Body of pancreas (tissue), 4 donors: ENCODE data around the gene BCR. TPM values are rescaled to one million over a fixed set of nuclear protein-coding genes. Genes with fewer than 3 reads are reported as not detected.

ENCODE experiments used
- ATAC-seq: fragments of 150-250 bp; one replicate; pipeline ENCODE4 v1.9.1; 2016
- DNase-seq, 4 donors: peaks; one replicate each; pipeline ENCODE4 v3.0.0-alpha.2; 2019
- H3K27ac ChIP-seq, 4 donors: fragments of 200-600 bp; sonication (generic); 1 replicate in 3 of 4; 2 replicates in 1 of 4; pipeline versions ENCODE4 v1.5.1 to v1.6.1; 2016 to 2019; ENCODE audit warnings: mild to moderate bottlenecking in 1 of 4, mixed read lengths in 1 of 4, moderate library complexity in 1 of 4
- H3K27me3 ChIP-seq, 2 donors: fragments of 200-600 bp; sonication (generic); one replicate each; pipeline ENCODE4 v1.6.0; 2016; ENCODE audit warnings: mild to moderate bottlenecking in 1 of 2
- H3K36me3 ChIP-seq, 2 donors: fragments of 200-600 bp; sonication (generic); replicated peaks in 1 of 2; 2 replicates each; pipeline ENCODE4 v1.5.1; 2016; ENCODE audit warnings: low read depth in 2 of 2; ENCODE audit not compliant: insufficient read depth in 1 of 2
- H3K4me1 ChIP-seq: fragments of 200-600 bp; sonication (generic); one replicate; pipeline ENCODE4 v1.6.0; 2016
- H3K4me3 ChIP-seq, 2 donors: fragments of 200-600 bp; sonication (generic); 1 replicate in 1 of 2; 2 replicates in 1 of 2; pipeline ENCODE4 v1.5.1; 2016 to 2019
- H3K9me3 ChIP-seq, 3 donors: fragments of 200-600 bp; sonication (generic); 1 replicate in 2 of 3; 2 replicates in 1 of 3; pipeline ENCODE4 v1.5.1; 2016
- CTCF ChIP-seq, 7 experiments: fragments of 450-650 bp in 4 of 7; fragments of 200-600 bp in 3 of 7; sonication (generic) in 3 of 7; IDR thresholded peaks; one replicate each; pipeline ENCODE4 v1.5.1; 2016 to 2019; ENCODE audit warnings: antibody characterized with exemption in 7 of 7
- POLR2A ChIP-seq, 3 donors: fragments of 450-650 bp; IDR thresholded peaks; one replicate each; pipeline ENCODE4 v1.6.1; 2016; ENCODE audit warnings: antibody characterized with exemption in 3 of 3, mild to moderate bottlenecking in 2 of 3
- WGBS, 2 donors: methylation state at CpG; one replicate each; pipeline ENCODE4 v1.1.5; 2017; 5-methylcytosine and 5-hydroxymethylcytosine counted together
- intact Hi-C: fragments of 100-400 bp; cut with DNase I; formaldehyde crosslinking; loops from one replicate; pipeline ENCODE4 v1.15.1; 2023
- total RNA-seq, 2 donors: library from RNA; depleted of rRNA; stranded (reverse); fragments of >200 nt; gene quantifications; one replicate each; pipeline ENCODE4 v1.1.0, GENCODE V29; 2016

BCR gene
- total RNA-seq, 2 donors from 2014 or later: 28.3 to 71.2 TPM

GRCh38 chr22:23291806-23292452 lies 111.6 kb downstream of the BCR start:
- intact Hi-C loops: no loop called here
- no peak for TF ChIP-seq CTCF (IDR thresholded peaks at IDR 0.05)
- TF ChIP-seq POLR2A (IDR thresholded peaks at IDR 0.05): no peak
- no peak overlapping the region for H3K4me3 ChIP-seq
- no peaks in the 10 kb centered on the region for H3K27me3 ChIP-seq
- H3K9me3 ChIP-seq: no peaks in the 10 kb centered on the region
- no peaks in the 10 kb centered on the region for H3K4me1 ChIP-seq
- no peak overlapping the region for H3K27ac ChIP-seq
- 87 to 92% methylated on average over 13 of the region's 13 CpGs for WGBS, 2 donors
- no peak for ATAC-seq
- peaks cover 0 to 13% of the 10 kb centered on the region in 2 donors for H3K36me3 ChIP-seq
- DNase-seq: no peak

- Histone ChIP-seq H3K27me3 (no peaks in the 10 kb centered on the region), H3K9me3 (no peaks in the 10 kb centered on the region), H3K4me1 (no peaks in the 10 kb centered on the region), H3K4me3 (no peak overlapping the region), H3K27ac (no peak overlapping the region), H3K36me3 (peaks cover 0 to 15% of the 10 kb centered on the region in 2 donors)
- DNase-seq: no peak
- 84 to 88% methylated on average over 14 to 17 of the region's 17 CpGs for WGBS, 2 donors
- intact Hi-C loops: no loop called here
- ATAC-seq: no peak
- TF ChIP-seq CTCF (IDR thresholded peaks at IDR 0.05): no peak
- TF ChIP-seq POLR2A (IDR thresholded peaks at IDR 0.05): no peak
Measured at GRCh38 chr22:23292453-23293350, 112.4 kb downstream of the BCR start.

DNA sequence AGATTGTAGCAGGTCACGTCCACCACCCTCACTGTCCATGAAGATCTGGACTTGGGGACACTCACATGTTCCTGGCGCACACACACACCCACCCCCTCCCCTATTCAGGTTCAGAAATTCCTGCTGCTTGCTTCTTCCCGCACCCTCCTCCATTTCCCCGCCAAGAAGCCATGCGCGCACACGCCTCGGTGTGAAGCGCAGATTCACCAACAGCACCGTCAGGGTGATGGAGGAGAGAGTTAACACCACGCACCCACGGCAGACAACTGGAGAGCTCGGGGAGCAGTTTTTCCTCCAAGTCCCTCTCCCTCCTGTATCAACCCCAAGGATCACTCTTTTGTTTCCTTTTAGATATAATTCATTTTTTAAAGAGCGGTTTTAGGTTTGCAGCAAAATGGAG lies 113.4 kb downstream of the BCR start:
- no peaks in the 10 kb centered on the region for H3K9me3 ChIP-seq
- ATAC-seq (no peak), DNase-seq (no peak)
- H3K36me3 ChIP-seq: peaks cover 0 to 15% of the 10 kb centered on the region in 2 donors
- no peaks in the 10 kb centered on the region for H3K27me3 ChIP-seq
- H3K4me3 ChIP-seq: no peak overlapping the region
- H3K27ac ChIP-seq: no peak overlapping the region
- WGBS, 2 donors: 89 to 96% methylated on average over 14 of the region's 14 CpGs
- no peaks in the 10 kb centered on the region for H3K4me1 ChIP-seq
- intact Hi-C loops: no loop called here
- no peak for TF ChIP-seq CTCF (IDR thresholded peaks at IDR 0.05)
- no peak for TF ChIP-seq POLR2A (IDR thresholded peaks at IDR 0.05)

GRCh38 chr22:23294221-23294620 lies 113.9 kb downstream of the BCR start:
- Histone ChIP-seq H3K27me3 (no peaks in the 10 kb centered on the region), H3K9me3 (no peaks in the 10 kb centered on the region), H3K36me3 (peaks cover 0 to 12% of the 10 kb centered on the region in 2 donors), H3K27ac (no peak overlapping the region), H3K4me3 (no peak overlapping the region), H3K4me1 (no peaks in the 10 kb centered on the region)
- TF ChIP-seq POLR2A (IDR thresholded peaks at IDR 0.05): no peak
- TF ChIP-seq CTCF (IDR thresholded peaks at IDR 0.05): no peak
- no peak for DNase-seq
- no peak for ATAC-seq
- intact Hi-C loops: no loop called here
- WGBS, 2 donors: 93 to 95% methylated on average over 11 of the region's 11 CpGs
